ENCODE results near the gene NUPR1. TPM values are rescaled to one million over a fixed set of nuclear protein-coding genes. Genes with fewer than 3 reads are reported as not detected.

Gene NUPR1
- total and polyA plus RNA-seq, 2 of the 13 experiments (the other 11 are each of a cell fraction or from before 2014, with no cell fraction given): 18.0 to 25.6 TPM

DNA sequence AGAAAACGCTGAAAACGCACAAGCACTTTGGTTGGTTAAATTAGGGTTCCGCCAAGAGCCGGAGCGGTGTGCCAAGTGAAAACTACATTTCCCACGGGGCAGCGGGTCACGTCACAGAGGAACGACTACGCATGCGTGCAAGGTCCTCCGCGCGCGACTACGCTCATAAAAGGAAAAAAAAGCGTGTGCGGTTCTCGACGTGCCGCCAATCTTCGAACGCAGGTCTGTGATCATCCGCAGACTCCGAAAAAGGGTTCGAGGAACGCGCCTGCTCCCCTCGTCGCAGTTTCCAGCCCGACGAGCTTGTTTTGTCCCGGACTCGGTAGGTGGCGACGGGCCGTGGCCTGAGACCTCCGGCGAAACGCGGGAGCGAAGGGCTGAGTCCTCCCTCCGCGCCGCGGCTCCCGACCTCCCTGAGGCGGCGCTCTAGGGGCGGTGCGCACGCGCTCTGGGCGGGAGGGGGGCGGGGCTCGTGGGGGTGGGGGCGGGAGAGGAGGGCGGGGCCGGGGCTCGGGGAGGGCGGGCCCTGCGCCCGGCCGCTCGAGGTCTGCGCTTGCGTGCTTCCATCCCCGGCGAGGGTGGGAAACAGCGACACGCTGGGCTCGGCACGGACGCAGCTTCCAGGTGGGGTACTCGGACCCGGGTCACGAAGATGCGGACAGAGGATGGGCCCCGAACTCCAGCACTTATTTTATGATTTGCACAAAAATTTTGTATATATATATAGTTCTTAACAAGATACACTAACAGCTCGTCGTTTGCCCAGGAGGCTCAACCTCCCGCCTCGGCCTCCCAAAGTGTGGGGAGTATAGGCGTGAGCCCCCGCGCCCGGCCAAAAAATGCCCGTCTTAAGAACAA, 15.2 kb upstream of the NUPR1 start, which contains the start of gene SGF29 (continued):
- peak; percentile 42; the same call in 1 of the 2 replicates for TF ChIP-seq CEBPG (CRISPR knock-in tag; IDR thresholded peaks at IDR 0.05)
- TF ChIP-seq, protein P1, sequence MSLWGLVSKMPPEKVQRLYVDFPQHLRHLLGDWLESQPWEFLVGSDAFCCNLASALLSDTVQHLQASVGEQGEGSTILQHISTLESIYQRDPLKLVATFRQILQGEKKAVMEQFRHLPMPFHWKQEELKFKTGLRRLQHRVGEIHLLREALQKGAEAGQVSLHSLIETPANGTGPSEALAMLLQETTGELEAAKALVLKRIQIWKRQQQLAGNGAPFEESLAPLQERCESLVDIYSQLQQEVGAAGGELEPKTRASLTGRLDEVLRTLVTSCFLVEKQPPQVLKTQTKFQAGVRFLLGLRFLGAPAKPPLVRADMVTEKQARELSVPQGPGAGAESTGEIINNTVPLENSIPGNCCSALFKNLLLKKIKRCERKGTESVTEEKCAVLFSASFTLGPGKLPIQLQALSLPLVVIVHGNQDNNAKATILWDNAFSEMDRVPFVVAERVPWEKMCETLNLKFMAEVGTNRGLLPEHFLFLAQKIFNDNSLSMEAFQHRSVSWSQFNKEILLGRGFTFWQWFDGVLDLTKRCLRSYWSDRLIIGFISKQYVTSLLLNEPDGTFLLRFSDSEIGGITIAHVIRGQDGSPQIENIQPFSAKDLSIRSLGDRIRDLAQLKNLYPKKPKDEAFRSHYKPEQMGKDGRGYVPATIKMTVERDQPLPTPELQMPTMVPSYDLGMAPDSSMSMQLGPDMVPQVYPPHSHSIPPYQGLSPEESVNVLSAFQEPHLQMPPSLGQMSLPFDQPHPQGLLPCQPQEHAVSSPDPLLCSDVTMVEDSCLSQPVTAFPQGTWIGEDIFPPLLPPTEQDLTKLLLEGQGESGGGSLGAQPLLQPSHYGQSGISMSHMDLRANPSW (CRISPR knock-in tag; IDR thresholded peaks at IDR 0.05; ENCODE audit: borderline replicate concordance): peak; percentile 73; the same call in 1 of the 2 replicates
- TF ChIP-seq ZSCAN9 (CRISPR knock-in tag; IDR thresholded peaks at IDR 0.05; ENCODE audit: borderline replicate concordance): peak; percentile 96
- TF ChIP-seq, protein P2, sequence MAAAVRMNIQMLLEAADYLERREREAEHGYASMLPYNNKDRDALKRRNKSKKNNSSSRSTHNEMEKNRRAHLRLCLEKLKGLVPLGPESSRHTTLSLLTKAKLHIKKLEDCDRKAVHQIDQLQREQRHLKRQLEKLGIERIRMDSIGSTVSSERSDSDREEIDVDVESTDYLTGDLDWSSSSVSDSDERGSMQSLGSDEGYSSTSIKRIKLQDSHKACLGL (CRISPR knock-in tag; IDR thresholded peaks at IDR 0.05): peak; percentile 87
- TF ChIP-seq MED8 (CRISPR knock-in tag; IDR thresholded peaks at IDR 0.05; ENCODE audit: insufficient replicate concordance): peak; percentile 45
- peak; percentile 80 for TF ChIP-seq HDAC1 (CRISPR knock-in tag; IDR thresholded peaks at IDR 0.05)
- TF ChIP-seq, protein P3, sequence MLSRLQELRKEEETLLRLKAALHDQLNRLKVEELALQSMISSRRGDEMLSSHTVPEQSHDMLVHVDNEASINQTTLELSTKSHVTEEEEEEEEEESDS (CRISPR knock-in tag; IDR thresholded peaks at IDR 0.05; ENCODE audit: borderline replicate concordance): peak; percentile 63; the same call in 1 of the 2 replicates
- no peak for TF ChIP-seq MLLT10 (CRISPR knock-in tag; IDR thresholded peaks at IDR 0.05)
- TF ChIP-seq, protein P4, sequence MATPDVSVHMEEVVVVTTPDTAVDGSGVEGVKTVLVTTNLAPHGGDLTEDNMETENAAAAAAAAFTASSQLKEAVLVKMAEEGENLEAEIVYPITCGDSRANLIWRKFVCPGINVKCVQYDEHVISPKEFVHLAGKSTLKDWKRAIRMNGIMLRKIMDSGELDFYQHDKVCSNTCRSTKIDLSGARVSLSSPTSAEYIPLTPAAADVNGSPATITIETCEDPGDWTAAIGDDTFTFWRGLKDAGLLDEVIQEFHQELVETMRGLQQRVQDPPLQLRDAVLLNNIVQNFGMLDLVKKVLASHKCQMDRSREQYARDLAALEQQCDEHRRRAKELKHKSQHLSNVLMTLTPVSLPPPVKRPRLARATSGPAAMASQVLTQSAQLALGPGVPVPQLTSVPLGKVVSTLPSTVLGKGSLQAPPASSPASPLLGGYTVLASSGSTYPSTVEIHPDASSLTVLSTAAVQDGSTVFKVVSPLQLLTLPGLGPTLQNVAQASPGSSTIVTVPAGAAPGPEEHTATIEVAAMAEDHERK (CRISPR knock-in tag; IDR thresholded peaks at IDR 0.05; ENCODE audit: low read depth): peak; percentile 92
- TF ChIP-seq ZBTB42 (CRISPR knock-in tag; IDR thresholded peaks at IDR 0.05): 0 out of 2 replicates have a peak, but pooled peaks have one; percentile 81
- TF ChIP-seq ZNF205 (CRISPR knock-in tag; IDR thresholded peaks at IDR 0.05): peak; percentile 91
- TF ChIP-seq, protein P5, sequence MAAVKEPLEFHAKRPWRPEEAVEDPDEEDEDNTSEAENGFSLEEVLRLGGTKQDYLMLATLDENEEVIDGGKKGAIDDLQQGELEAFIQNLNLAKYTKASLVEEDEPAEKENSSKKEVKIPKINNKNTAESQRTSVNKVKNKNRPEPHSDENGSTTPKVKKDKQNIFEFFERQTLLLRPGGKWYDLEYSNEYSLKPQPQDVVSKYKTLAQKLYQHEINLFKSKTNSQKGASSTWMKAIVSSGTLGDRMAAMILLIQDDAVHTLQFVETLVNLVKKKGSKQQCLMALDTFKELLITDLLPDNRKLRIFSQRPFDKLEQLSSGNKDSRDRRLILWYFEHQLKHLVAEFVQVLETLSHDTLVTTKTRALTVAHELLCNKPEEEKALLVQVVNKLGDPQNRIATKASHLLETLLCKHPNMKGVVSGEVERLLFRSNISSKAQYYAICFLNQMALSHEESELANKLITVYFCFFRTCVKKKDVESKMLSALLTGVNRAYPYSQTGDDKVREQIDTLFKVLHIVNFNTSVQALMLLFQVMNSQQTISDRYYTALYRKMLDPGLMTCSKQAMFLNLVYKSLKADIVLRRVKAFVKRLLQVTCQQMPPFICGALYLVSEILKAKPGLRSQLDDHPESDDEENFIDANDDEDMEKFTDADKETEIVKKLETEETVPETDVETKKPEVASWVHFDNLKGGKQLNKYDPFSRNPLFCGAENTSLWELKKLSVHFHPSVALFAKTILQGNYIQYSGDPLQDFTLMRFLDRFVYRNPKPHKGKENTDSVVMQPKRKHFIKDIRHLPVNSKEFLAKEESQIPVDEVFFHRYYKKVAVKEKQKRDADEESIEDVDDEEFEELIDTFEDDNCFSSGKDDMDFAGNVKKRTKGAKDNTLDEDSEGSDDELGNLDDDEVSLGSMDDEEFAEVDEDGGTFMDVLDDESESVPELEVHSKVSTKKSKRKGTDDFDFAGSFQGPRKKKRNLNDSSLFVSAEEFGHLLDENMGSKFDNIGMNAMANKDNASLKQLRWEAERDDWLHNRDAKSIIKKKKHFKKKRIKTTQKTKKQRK (IDR thresholded peaks at IDR 0.05; ENCODE audit: low read length): no peak
